GM18499 (cell line): ENCODE data around the gene FABP1.

Experiments used
- ATAC-seq: cut with Tn5 transposase; IDR thresholded peaks from one replicate; pipeline ENCODE4 v1.9.1; 2021; ENCODE audit warnings: moderate number of reproducible peaks; ENCODE audit not compliant: insufficient read depth, unreplicated experiment

The FABP1 gene

DNA sequence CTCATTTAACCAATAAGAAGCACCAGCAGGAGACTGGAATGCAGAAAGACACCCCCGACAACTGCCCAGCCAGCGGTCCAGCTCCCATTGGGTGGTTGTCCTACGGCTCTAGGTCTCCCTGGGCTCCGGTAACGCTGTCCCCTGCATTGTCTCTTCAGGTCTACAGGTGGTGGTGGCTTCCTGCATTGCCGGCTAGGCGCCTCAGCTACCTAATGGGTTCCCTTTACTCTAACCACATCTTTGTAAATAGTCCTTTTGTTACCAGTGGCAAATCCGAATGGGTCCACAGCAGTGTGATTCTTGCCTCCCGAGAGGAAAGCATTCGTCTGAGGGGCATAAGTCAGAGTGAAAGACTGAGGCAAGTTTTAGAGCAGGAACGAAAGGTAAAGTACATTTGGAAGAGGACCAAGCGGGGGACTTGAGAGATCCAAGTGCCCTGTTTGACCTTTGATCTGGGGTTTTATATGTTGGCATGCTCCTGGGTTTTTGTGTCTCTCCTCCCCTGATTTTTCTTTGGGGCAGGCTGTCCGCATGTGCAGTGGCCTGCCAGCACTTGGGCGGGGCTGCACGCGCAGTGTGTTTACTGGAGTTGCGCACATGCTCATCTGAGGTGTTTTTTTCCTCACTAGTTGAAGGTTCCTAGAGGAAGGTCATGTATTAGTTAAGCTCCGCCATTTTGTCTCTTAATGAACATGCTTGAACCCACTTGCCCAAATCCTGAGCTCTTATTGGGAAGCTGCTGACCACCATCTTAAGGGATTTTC is 11.0 kb downstream of the FABP1 start:
- ATAC-seq = no peak

DNA sequence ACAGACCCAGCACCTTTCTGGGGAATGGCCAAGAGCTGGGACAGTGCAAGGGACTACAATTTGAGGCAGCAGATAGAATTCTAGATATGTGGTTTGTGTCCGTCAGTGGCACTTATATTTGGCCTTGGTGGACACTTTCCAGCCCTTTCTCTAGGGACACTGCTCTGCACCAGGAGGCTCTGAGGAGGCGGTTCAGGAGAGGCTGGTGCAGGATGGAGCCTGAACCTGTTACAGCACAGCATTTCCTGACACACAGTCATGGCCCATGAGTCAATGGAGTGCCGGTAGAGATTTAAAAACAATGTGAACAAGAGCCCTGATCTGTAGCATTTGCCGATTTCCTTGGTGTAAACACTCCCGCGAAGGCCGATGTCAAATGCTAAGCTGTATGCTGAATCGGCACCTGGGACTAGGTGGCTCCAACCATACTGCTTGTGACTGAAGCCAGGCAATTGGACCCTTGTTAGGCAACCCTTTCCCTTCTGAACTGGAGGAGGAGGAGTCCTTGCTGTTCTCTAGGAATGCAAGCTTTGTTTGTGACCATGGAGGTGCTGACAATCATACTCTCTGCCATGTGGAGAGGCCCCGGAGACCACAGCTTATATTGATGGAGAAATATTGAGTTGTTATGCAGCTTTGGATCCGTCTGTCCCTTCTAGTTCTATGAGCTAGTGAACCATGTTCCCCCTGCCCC is 11.9 kb downstream of the FABP1 start:
- ATAC-seq = no peak

DNA sequence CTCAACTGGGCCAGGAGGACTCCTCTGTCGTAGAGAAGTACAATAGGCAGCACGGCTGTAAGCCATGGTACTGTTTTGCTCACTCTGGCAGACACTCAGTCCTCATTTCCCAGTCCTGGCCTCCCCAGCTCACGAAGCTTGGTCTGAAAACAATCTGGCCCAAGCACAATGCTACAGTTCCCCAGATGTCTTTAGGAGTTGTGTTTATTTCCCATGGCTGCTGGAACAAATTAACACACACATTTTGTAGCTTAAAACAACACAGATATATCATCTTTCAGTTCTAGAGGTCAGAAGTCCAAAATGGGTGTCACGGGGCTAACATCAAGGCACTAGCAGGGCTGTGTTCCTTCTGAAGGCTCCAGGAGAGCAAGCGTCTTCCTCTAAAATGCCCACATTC is 13.0 kb downstream of the FABP1 start:
- ATAC-seq = no peak

DNA sequence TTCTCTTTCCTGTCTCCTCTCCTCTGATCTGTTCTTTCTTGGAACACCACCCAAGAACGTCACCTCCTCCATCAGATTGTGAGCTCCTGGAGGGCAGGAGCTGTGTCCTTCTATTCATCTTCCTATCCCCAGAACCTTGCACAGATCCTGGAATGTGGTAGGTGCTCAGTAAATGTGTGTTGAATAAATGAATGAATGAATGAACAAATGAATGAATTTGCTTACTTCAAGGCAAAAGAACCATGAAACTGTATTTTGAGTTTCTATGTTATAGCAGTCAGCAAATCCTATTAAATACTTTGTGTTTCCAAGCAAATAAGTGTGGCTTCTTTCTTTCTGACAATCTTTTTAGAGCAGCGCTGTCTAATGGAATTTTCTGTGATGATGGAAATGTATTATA is 14.8 kb downstream of the FABP1 start:
- no peak for ATAC-seq

DNA sequence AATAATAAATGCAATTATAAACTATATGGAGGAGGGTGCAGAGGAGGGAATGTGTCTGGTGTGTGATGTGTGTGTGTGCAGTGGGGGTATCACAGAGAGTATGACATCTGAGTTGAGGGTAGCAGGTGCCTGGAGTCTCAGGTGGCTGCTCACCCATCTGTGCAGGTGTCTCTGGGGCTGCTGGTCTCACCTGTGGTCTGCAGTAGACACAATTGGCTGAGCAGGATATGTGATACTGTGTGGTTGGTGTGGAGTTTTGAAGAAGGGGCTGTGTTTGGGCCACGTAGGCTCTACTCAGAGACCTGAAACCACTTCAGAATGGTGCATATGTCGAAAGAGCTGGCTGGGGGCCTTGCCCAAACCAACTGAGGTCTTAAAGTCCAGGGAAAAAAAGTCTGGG is 17.0 kb downstream of the FABP1 start:
- ATAC-seq = no peak

DNA sequence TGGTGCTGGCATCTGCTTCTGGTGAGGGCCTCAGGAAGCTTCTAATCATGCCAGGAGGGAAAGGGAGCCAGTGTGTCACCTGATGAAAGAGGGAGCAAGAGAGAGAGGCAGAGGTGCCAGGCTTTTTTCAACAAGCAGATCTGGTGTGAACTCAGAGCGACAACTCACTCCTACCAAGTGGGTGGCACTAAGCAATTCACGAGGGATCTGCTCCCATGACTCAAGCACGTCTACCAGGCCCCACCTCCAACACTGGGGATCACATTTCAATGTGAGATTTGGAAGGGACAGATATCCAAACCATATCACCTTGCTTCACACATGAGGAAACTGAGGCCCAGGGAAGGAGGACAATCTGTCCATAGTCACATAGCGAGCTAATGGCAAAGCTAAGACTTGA is 19.1 kb downstream of the FABP1 start:
- ATAC-seq = no peak

DNA sequence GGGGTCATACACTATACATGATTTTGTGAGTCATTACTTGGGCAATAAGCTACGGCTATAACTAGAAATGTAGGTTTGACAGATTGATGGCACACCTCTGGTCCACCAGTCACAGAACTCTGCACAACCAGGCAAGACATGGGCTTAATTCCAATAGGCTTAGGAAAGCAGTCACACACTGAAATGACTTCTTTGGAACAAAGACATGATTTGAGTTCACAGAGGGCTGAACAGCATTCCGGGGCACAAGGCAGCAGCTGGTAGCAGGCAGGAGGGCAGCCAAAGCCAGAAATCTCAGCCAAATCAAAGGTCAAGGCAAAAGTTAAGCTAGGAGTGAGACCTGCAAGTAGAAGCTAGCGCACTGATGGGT is 27.4 kb downstream of the FABP1 start:
- ATAC-seq = no peak

DNA sequence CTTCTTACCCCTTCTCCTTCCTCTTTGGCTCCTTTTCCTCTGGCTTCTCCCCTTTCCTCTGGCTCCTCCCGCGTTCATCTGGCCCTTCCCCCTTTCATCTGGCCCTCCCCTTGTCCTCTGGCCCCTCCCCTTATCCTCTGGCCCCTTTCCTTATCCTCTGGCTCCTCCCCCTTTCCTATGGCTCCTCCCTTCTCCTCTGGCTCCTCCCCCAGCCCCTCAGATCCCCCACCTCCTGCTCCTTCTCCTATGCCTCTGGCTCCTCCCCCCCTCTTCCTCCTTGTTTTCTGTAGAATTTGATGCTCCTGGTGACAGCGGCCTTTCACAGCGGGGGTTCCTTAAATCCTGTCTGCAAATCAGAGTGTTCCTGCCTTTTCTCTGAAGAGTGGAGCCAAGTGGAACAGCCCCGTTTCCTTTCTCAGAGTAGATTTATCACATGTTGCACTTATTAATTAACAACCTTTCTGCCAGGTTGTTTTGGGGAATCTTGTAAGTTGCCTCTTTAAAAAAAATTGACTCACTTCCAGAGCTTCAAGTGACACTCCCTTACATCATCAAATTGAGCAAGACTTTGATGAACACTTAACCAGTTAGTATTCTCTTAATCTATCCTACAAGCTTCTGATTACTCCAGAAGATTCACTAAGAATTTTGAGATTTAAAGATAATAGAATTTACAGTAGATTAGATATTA is 27.9 kb downstream of the FABP1 start:
- ATAC-seq = no peak

DNA sequence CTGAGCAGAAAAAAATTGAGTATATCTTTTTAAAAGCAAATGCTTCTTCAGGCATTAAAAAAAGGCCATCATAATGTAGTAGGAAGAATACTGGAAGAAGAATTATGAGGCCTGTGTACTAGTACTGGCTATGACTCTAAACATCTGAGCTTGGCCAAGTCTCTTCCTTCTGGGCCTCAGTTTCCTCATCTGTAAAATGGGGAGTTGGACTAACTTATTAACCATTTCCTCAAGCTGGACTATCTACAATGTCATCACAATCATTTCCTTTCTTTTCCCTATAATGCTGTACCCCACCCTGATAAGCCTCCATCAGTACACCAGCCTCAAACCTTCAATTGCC is 29.3 kb downstream of the FABP1 start:
- ATAC-seq = no peak

DNA sequence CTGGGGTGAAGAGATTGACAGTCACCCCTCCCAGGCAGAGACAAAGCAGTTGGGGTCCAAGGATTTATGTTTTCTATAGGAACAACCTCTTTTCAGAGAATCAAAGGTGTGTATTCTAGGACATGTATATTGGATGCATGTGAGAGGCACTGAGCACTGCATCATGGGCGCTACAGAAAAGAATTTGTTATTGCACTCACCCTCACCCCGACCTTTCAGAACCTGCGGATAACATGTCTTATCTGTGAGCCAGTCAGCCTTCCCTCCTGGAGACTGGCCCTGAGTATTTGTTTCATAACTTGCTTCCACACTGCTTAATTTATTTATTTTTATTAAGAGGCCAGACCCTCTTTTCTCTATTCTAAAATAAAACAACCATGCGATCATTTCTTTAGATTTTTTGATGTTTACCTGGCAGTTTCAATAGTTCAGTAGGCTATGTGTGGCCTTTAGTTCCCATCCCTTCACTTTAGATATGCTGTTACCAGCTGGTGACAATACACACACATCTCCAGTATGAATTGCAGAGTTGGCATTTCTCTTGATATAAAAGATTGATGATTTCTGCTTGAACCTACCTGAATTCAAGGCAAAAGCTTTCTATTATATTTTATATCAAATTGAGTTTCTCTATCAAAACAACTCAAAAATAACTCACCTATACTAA is 29.8 kb downstream of the FABP1 start:
- no peak for ATAC-seq

DNA sequence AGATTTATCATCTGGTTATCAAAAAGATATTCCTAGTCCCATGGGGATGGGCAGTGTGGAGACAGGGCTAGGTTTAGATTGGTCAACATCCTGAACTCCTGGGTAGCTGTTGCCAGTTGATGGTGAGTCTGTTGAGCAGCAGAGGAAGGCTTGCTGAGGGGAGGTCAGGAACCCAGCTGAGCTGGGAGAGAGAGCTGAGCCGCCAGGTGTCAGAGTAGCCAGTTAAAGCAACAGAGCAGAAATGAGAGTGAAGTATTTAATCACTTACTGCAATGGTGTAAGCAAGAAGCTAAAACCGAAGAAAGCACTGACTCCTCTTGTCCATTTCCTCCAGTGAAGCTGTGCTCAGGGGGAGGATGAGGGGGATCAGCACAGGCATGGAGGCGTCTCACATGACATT is 30.7 kb downstream of the FABP1 start:
- no peak for ATAC-seq

DNA sequence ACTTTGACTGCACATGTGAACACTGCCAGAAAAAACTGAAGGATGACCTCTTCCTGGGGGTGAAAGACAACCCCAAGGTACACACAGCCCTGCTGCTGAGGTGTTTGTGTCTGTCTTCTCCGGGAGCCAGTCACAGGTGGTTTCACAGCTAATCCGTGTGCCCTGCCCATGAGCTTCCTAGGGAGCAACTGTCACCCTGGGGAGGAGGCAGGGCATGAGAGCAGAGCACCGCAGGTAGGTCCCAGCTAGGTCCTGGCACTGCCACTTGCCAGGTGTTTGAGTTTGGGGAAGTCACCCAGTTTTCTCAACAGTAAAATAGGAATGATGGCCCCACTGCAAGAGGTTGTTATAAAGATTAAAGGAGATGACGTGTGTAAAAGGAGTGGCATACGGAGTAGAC is 31.2 kb downstream of the FABP1 start:
- ATAC-seq = no peak

DNA sequence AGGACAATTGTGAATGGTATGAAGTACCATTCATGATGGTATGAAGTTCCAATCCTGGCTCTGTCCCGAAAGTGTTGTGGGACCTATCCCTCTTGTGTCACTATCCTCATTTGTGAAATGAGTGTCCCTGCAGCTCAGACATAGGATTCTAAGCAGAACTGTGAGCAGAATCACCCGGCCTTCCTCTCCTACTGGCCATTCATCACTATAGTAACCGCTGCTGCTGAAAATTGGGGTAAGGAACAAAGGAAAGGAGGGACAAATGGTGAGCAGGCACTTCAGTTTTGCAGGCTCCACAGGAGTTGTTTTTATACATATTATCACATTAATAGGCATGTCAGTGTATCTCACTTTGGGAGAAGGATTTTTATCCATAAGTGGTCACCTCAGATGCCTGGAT is 32.8 kb downstream of the FABP1 start:
- ATAC-seq = no peak

DNA sequence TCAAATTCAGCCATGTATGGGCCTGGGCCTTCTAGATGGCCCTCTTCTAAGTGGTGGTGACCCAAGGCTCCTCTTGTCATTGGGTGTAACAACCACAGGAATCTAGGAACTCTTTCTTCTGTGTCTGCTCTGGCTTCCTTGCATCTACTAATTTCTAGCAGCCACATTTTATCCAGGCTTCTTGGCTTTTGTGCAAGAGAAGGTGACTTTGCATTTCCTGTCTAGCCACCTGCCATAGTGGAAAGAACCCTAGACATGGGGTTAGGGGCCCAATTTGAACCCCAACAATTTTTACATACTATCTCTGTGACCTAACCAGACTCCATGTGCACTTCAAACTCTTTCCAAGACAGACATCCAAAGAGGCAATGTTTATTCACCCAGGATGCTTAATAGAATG is 35.1 kb downstream of the FABP1 start:
- ATAC-seq = no peak

DNA sequence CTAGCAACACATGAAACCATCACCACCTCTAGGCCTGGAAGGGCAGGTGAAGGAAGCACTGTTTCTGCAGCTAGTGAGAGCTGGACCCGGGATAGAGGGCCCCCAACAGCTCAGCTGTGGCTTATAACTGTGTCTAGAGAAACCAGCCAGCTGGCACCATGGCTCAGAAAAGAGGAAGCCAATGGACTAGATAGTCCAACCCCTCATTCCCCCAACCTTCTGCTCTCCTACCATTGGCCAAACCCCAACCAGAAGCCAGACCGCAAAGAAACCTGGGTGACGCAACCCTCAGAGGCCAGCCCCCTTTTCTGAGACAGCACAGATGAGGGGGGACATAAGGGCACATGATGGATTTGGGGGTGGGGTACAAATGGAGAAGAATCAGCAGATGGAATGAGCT is 35.9 kb downstream of the FABP1 start:
- no peak for ATAC-seq

DNA sequence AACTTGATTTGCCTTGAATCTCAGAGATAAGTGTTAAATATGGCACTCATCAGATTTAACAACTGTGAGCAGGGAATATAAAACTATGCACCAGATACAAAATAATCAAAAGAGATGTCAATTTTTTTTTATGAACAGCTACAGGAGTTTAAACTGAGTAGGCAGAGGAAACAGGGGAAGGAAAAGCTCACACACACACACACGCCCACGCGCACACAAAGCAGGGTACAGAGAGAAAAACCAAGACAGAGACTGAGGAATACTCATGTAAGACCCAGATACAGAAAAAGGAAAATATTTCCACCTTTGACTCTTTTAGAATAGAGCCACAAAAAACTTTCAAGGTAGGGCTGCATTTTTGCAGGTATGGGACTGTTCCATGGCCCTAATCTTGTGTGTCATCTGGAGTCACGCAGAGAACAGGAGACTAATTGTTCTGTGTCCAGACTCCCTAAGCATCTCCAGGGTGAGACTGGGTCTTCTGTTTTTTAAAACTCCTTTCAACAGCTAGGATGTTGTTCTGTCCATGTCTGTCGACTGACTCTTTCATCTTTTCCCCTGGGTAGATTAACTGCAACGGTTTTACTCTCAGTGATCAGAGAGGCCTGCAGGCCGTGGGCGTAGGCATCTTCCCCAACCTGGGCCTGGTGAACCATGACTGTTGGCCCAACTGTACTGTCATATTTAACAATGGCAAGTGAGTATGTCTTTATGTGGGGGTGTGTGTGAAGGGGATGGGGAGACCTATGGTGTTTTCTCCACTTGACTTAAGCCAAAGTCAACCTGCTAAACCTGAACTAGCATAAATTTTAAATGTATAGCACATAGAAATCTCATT is 37.2 kb downstream of the FABP1 start:
- no peak for ATAC-seq

DNA sequence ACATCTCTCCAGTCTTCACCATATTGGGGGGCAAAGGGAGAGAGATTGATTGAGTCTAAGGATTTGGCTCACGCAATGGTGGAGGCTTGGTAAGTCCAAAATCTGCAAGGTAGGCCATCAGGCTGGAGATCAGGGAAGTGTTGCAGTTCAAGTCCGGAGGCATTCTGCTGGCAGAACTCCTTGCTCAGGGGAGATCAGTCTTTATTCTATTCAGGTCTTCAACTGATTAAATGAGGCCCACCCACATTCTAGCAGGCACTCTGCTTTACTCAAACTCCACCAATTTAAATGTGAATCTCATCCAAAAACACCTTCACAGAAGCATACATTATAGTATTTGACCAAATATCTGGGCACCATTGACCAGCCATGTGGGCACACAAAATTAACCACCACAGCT is 38.9 kb downstream of the FABP1 start:
- ATAC-seq = no peak

DNA sequence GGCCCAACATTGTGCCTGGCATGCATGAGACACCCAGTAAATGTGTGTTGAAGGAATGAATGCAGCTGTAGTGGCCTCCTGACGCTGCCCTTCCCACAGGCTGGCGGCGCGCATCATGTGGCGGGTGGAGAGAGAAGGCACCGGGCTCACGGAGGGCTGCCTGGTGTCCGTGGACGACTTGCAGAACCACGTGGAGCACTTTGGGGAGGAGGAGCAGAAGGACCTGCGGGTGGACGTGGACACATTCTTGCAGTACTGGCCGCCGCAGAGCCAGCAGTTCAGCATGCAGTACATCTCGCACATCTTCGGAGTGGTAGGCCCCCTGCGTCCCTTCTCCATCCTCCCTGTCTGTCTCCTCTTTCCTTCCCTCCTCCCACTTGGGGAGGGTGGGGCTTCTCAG is 40.1 kb downstream of the FABP1 start:
- ATAC-seq = no peak

DNA sequence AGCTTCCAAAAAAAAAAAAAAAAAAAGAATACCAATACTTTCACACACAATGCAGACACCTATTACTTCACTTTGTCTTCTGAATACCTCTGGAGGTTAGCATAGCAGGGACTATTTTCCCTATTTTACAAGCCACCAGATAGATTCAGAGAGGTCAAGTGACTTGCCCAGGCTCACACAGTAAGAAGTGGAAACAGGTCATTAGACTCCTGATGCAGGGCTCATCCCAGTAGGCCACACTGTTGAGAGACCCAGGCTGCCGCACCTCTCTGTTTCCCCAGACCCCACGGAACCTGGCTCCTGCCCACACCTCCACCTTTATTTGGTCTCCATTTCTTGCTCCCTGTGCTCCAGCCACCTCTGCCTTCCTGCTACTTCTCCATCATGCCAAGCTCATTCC is 40.8 kb downstream of the FABP1 start:
- no peak for ATAC-seq

DNA sequence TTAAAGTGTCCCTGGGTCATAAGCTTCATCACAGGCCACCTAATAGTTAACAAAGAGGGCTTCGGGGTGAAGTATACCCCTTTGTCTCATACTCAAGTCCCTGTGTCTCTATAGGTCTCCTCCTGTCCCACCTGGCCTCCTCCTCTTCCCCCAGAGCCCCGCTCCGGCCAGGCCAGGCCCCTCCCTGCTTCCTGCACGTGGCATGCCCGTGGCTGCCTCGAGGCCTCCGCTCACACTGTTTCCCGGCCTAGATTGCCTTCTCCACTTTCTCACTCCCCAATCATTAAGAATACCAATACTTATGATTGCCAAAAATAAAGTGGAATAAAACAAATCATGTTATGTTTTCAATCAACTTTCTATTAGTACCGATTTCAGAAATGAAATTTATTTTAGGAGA is 41.5 kb downstream of the FABP1 start:
- no peak for ATAC-seq
